Left forelimb (tissue), 1 donor: ENCODE measurements around the gene RGS14.

Experiments
- DNase-seq: peaks from one replicate; pipeline ENCODE4 v3.0.0-alpha.2; 2018; ENCODE audit warnings: low spot score

Gene RGS14

GRCh38 chr5:177378884-177379883, 21.5 kb downstream of the RGS14 start:
- no peak for DNase-seq

- no peak for DNase-seq
These were observed 23.0 kb downstream of the RGS14 start for GRCh38 chr5:177380805-177381126.

GRCh38 chr5:177382423-177383029, 24.8 kb downstream of the RGS14 start:
- DNase-seq: no peak

GRCh38 chr5:177383181-177383580, 25.5 kb downstream of the RGS14 start:
- DNase-seq: no peak

GRCh38 chr5:177384134-177384533, 26.4 kb downstream of the RGS14 start, which contains the start of gene SLC34A1:
Gene SLC34A1 (plus strand): TSS chr5:177384434. CDS start chr5:177385742, 1,308 bp downstream.
- DNase-seq: no peak

GRCh38 chr5:177385720-177386119, 28.0 kb downstream of the RGS14 start:
- no peak for DNase-seq

DNA sequence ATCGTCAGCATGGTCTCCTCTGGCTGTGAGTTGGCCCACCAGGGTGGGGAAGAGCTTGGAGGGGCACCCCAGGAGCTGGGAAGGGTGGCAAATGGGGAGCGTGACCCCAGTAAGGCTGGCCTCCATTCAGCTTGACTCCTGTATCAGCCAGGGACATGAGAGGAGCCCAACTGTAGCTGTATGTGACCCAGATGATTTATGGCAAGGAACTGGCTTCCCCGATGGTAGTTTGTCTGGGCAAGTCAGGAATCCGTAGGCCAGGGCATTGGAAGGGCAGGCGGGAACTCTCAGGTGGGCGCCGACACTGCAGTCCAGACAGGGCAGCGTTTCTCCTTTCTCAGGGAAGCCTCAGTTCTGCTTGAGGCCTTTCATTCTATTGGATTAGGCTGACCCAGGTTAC, 28.8 kb downstream of the RGS14 start:
- no peak for DNase-seq

- DNase-seq: no peak
These were observed 29.7 kb downstream of the RGS14 start for GRCh38 chr5:177387405-177387804.

DNA sequence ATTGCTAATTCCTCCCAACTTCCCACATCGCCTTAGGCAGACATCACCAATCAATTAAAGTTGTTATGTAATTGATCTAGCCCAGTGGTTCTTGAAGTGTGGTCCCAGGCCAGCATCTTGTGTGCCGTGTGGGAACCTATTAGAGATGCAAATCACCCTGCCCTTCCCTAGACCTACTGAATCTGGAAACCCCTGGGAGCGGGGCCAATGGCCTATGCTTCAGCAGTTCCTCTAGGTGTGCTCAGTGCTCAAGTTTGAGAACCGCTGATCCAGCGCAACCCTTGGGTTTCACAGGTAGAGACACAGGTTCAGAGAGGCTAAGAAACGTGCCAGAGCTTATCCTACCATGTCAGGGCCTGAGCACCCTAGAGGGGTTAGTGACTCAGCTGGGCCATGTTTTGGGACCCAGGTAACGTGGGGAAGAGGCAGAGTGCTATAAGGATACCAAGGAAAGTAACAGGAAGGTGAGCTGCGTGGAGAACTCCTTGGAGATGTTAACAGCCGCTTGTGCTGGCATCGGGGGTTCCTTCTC, 30.9 kb downstream of the RGS14 start:
- DNase-seq: no peak

DNA sequence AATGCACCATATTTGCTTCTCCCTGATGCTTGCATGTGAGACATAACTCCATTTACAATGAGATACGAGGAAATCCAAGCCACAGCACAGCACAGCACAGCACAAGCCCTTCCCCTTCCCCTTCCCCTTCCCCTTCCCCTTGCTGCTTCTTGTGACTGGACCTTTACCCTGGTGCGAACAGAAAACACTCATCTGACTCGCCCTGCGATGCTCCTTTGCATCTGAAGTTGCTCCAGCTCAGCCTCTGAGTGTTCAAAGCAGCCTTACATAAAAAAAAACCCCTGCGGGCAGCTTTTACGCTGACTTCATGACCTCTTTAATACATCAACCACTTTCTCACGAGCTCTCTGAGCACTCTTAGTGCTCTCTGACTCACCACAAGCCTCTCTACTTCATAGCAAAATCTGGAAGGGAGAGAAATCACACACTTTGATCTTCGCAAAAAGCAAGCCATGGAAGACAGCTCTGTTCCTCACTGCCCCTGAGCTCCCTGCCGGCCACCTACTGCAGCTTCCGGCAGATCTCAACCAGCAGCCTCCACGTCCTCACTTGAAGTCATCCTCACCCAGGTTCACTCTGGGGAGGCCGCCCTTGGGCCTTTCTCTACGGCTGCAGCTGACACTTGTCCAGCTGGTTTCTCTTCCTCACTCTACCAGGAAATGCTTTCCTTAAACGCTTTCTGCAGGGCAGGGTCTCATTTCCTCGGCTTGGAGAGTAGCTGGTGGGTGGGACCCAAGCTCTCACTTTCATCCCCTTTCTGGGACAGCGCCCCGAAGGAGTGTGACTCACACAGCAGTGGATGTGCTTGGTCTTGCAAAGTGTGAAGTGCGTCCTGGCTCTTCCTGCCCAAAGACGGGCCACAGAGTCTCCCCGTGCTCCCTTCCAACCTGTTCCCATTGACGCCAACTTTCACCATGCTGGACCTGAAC, 31.8 kb downstream of the RGS14 start:
- no peak for DNase-seq

DNA sequence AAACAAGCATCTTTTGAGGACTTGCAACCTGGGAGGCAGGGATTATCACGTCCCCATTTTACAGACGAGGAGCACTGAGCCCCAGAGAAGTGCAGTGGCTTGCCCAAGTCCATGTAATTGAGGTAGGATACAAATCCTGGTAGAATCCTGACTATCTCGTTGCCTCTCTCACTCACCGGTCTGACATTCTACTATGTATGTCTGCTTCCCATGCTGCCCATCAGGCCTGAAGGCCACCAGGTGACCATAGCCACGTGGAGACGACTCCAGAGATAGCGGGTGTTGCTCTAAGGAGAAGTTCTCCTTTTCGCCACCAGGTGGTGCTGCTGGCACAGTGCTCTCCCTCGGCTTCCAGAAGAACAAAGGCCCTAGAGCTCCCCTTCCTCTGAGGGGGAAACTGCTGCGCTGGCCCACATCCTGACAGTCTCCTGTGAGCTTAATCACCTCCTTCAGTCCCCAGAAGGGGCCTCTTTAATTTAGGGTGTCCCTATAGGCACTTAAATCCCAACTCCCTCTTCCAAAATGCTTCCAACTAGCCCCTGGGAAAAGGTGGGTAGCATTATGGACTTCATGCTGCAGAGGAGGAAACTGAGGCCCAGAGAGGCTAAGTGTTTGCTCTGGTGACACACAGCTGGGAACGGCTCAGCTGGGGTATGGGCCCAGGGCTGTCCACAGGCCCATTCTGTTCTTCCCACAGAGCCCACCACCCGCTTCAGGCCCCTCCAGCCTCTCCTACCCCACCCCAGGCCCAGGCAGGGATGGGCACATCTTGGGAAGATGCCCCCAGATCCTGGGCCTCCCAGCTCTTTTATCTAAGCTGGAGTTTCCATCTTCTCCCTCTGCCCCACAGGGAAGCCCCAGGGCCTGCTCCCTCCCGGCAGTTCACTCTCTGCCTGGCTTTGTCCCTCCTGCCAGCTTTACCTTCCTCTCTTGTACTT, 32.9 kb downstream of the RGS14 start:
- peak; percentile 86 for DNase-seq

GRCh38 chr5:177392765-177393164, 35.0 kb downstream of the RGS14 start:
- no peak for DNase-seq

DNA sequence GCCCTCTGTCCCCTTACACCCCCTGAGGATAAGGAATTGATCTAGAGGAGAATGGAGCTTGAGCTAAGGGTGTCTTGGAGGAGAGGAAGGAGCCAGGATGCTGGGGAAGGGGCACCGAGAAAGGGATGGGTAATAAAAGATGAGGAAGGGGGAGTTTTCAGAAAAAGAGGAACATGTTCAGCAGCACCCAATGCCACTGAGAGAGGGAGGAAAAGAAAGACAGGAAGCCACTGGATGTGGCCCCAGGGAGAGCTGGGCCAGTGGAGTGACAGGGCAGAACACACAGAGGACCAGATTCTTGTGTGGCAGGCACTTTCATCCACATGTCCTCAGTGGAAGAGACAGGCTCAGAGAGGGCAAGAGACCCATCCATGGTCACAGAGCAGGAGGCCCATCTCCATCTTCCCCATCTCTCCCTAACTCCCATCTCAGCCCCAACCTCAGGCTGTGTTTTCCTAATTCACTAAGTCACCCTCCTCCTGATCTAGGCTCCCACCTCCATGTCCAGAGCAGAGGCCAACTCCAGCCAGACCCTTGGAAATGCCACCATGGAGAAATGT, 35.6 kb downstream of the RGS14 start:
- no peak for DNase-seq

DNA sequence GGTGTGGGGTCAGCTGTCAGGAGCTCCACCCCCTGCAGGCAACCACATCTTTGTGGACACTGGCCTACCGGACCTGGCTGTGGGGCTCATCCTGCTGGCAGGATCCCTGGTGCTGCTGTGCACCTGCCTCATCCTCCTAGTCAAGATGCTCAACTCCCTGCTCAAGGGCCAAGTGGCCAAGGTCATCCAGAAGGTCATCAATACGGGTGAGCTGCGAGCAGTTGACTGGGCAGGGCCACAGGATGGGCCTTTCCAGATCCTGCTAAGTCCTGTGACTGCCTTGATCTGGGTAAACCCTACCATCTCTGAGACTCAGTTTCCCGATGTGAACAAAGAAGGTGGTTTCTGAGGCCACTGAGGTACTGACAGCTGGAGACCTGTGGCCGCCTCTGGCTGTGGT, 36.3 kb downstream of the RGS14 start:
- no peak for DNase-seq

DNA sequence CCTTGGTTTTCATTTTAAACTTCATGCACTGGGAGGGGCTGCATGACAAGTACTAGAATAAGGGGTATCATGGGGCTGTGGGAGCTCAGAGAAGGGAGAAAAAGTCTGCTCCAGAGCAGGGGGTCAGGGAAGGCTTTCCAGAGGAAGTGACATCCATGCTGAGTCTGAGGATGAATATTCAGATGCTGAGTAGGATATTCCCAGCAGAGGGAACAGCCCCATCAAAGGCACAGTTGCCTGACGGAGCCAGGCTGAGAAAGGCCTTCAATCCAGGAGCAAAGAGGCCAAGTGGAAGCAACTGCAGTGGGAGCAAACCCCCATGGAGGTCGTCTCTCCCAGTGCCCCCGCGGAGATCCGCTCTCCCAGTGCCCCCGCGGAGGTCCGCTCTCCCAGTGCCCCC, 38.4 kb downstream of the RGS14 start:
- DNase-seq: no peak

GRCh38 chr5:177396807-177397206, 39.1 kb downstream of the RGS14 start:
- no peak for DNase-seq

DNA sequence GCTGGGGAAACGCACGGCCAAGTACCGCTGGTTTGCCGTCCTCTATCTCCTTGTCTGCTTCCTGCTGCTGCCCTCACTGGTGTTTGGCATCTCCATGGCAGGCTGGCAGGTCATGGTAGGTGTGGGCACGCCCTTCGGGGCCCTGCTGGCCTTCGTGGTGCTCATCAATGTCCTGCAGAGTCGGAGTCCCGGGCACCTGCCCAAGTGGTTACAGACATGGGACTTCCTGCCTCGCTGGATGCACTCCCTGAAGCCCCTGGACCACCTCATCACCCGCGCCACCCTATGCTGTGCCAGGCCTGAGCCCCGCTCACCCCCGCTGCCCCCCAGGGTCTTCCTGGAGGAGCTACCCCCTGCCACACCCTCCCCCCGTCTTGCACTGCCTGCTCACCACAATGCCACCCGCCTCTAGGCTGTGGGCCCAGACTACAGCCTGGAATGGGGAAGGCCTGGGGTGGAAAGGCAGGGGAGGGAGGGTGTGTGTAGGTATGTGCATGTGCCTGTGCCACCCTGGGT, 40.2 kb downstream of the RGS14 start:
- DNase-seq: no peak

GRCh38 chr5:177399997-177400868, 42.5 kb downstream of the RGS14 start, which contains the start of gene PFN3:
Gene PFN3 (minus strand): TSS chr5:177400661. CDS start chr5:177400576, 85 bp downstream.
- DNase-seq: no peak
